ENCODE measurements around the gene SALL1. TPM values are rescaled to one million over a fixed set of nuclear protein-coding genes. Genes with fewer than 3 reads are reported as not detected.

The SALL1 gene
- total and polyA plus RNA-seq, 4 donors: 0.06 TPM; not detected in 3

DNA sequence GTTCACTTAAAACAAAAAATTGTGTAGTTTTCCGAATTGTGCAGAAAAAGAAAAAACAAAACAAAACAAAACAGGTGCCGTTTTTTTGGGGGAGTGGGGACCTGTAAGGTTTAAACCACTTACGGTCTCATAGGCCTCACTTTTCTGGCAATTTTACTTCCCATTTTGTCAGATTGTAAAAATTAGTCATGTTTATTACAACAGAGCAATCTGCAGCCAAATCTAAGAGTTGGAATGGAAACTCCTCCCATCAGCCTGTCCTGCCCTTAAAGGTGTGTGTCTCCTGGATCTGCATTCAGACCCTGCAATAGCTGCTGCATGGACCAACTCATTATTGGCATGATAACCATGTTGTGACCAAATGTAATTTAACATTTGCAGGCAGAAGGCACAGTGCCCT is 8.2 kb upstream of the SALL1 start:
- H3K27ac ChIP-seq (ENCODE audit: low read depth in 1 of 2, low read length in 1 of 2): no peak overlapping the region
- 86 to 87% methylated on average over 3 of the region's 3 CpGs for WGBS, 2 donors
- H3K4me1 ChIP-seq (ENCODE audit: control insufficient read depth in 5 of 5, insufficient read depth in 5 of 5, low read length in 5 of 5): peaks cover 0 to 9% (median 0%) of the 10 kb centered on the region in 5 donors
- no peaks in the 10 kb centered on the region for H3K36me3 ChIP-seq (ENCODE audit: control insufficient read depth in 4 of 4, insufficient read depth in 4 of 4, low read length in 4 of 4)
- peaks cover 32 to 82% (median 49%) of the 10 kb centered on the region in 3 donors for H3K27me3 ChIP-seq (ENCODE audit: control insufficient read depth in 3 of 3, insufficient read depth in 3 of 3, low read length in 2 of 3)
- DNase-seq: no peak
- peaks cover 0 to 8% (median 0%) of the 10 kb centered on the region in 4 donors for H3K9me3 ChIP-seq (ENCODE audit: control insufficient read depth in 4 of 4, insufficient read depth in 3 of 4, low read length in 3 of 4)
- ATAC-seq (ENCODE audit: insufficient read depth, low FRiP score): no peak
- H3K4me3 ChIP-seq: no peak overlapping the region
- TF ChIP-seq, protein P1, sequence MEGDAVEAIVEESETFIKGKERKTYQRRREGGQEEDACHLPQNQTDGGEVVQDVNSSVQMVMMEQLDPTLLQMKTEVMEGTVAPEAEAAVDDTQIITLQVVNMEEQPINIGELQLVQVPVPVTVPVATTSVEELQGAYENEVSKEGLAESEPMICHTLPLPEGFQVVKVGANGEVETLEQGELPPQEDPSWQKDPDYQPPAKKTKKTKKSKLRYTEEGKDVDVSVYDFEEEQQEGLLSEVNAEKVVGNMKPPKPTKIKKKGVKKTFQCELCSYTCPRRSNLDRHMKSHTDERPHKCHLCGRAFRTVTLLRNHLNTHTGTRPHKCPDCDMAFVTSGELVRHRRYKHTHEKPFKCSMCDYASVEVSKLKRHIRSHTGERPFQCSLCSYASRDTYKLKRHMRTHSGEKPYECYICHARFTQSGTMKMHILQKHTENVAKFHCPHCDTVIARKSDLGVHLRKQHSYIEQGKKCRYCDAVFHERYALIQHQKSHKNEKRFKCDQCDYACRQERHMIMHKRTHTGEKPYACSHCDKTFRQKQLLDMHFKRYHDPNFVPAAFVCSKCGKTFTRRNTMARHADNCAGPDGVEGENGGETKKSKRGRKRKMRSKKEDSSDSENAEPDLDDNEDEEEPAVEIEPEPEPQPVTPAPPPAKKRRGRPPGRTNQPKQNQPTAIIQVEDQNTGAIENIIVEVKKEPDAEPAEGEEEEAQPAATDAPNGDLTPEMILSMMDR (IDR thresholded peaks at IDR 0.05; ENCODE audit: control extremely low read depth, extremely low read depth): no peak
- no peak overlapping the region for H3K9ac ChIP-seq (ENCODE audit: insufficient read depth in 1 of 2, low read length in 2 of 2)

GRCh38 chr16:51157698-51158097 is 6.6 kb upstream of the SALL1 start:
- Histone ChIP-seq H3K9ac (ENCODE audit: insufficient read depth in 1 of 2, low read length in 2 of 2) (no peak overlapping the region), H3K4me3 (no peak overlapping the region), H3K27me3 (ENCODE audit: control insufficient read depth in 3 of 3, insufficient read depth in 3 of 3, low read length in 2 of 3) (peaks cover 36 to 88% (median 65%) of the 10 kb centered on the region in 3 donors), H3K4me1 (ENCODE audit: control insufficient read depth in 5 of 5, insufficient read depth in 5 of 5, low read length in 5 of 5) (peaks cover 0 to 10% (median 0%) of the 10 kb centered on the region in 5 donors), H3K9me3 (ENCODE audit: control insufficient read depth in 4 of 4, insufficient read depth in 3 of 4, low read length in 3 of 4) (peaks cover 0 to 11% (median 0%) of the 10 kb centered on the region in 4 donors), H3K27ac (ENCODE audit: low read depth in 1 of 2, low read length in 1 of 2) (no peak overlapping the region), H3K36me3 (ENCODE audit: control insufficient read depth in 4 of 4, insufficient read depth in 4 of 4, low read length in 4 of 4) (no peaks in the 10 kb centered on the region)
- TF ChIP-seq, protein P1 (IDR thresholded peaks at IDR 0.05; ENCODE audit: control extremely low read depth, extremely low read depth): no peak
- DNase-seq (no peak), ATAC-seq (ENCODE audit: insufficient read depth, low FRiP score) (no peak)
- WGBS, 2 donors: 43% methylated on average over 2 of the region's 2 CpGs

DNA sequence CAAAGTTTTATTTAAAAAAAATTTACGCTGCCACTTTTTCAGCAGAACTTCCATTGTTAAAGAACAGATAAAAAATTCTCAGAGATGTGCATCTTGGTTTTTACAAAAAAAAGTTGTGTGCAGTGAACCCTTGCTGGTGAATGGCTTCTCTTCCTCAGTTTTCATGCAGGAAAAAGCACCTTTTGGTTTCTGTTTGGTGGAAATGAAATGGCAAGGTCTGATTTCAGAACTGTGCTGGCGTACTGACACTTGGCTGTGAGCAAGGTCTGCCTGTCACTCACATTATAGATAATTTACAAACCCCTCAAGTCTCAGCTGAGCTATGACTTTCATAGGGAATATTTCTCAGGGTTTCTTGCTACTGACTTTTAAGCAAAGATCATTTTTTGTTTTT is 5.7 kb upstream of the SALL1 start:
- Histone ChIP-seq H3K9me3 (ENCODE audit: control insufficient read depth in 4 of 4, insufficient read depth in 3 of 4, low read length in 3 of 4) (peaks cover 0 to 13% (median 0%) of the 10 kb centered on the region in 4 donors), H3K27ac (ENCODE audit: low read depth in 1 of 2, low read length in 1 of 2) (no peak overlapping the region), H3K36me3 (ENCODE audit: control insufficient read depth in 4 of 4, insufficient read depth in 4 of 4, low read length in 4 of 4) (no peaks in the 10 kb centered on the region), H3K4me3 (no peak overlapping the region), H3K4me1 (ENCODE audit: control insufficient read depth in 5 of 5, insufficient read depth in 5 of 5, low read length in 5 of 5) (peaks cover 0 to 15% (median 0%) of the 10 kb centered on the region in 5 donors), H3K9ac (ENCODE audit: insufficient read depth in 1 of 2, low read length in 2 of 2) (no peak overlapping the region), H3K27me3 (ENCODE audit: control insufficient read depth in 3 of 3, insufficient read depth in 3 of 3, low read length in 2 of 3) (peaks cover 39 to 86% (median 63%) of the 10 kb centered on the region in 3 donors)
- 34 to 41% methylated on average over 2 of the region's 2 CpGs for WGBS, 2 donors
- TF ChIP-seq, protein P1 (IDR thresholded peaks at IDR 0.05; ENCODE audit: control extremely low read depth, extremely low read depth): no peak
- no peak for DNase-seq
- ATAC-seq (ENCODE audit: insufficient read depth, low FRiP score): no peak

Measured in lung (tissue), 12 donors.